Endodermal cell (in vitro differentiated cells): ENCODE data around the gene PNMA6E. TPM values are rescaled to one million over a fixed set of nuclear protein-coding genes. Genes with fewer than 3 reads are reported as not detected.

Experiments used
- DNase-seq: peaks from one replicate; pipeline ENCODE4 v3.0.0-alpha.2; 2017
- H3K27ac ChIP-seq: 2 replicates; pipeline ENCODE4 v1.5.1; 2013; ENCODE audit warnings: mild to moderate bottlenecking, low read depth, low read length, moderate library complexity
- H3K27me3 ChIP-seq: 2 replicates; pipeline ENCODE4 v1.6.1; 2013; ENCODE audit warnings: mild to moderate bottlenecking, low read length, moderate library complexity; ENCODE audit not compliant: insufficient read depth, control insufficient read depth, poor library complexity, severe bottlenecking
- H3K36me3 ChIP-seq: 2 replicates; pipeline ENCODE4 v1.7.0; 2013; ENCODE audit warnings: mild to moderate bottlenecking, low read length, moderate library complexity; ENCODE audit not compliant: control insufficient read depth, insufficient read depth
- H3K4me1 ChIP-seq: one replicate; pipeline ENCODE4 v1.7.0; 2013; ENCODE audit warnings: low read length; ENCODE audit not compliant: control insufficient read depth, insufficient read depth
- H3K4me3 ChIP-seq: 2 replicates; pipeline ENCODE4 v1.5.1; 2013; ENCODE audit warnings: mild to moderate bottlenecking, low read length, moderate library complexity
- H3K9ac ChIP-seq: 2 replicates; pipeline ENCODE4 v1.6.1; 2013; ENCODE audit warnings: mild to moderate bottlenecking, low read length, moderate library complexity; ENCODE audit not compliant: poor library complexity, severe bottlenecking; ENCODE audit errors: extremely low read depth
- H3K9me3 ChIP-seq: 2 replicates; pipeline ENCODE4 v1.6.1; 2013; ENCODE audit warnings: mild to moderate bottlenecking, low read length, moderate library complexity; ENCODE audit not compliant: control insufficient read depth
- H3K27ac Mint-ChIP-seq: 2 replicates; pipeline ENCODE4 v1.8.0; 2020; ENCODE audit warnings: mixed read lengths
- H3K27me3 Mint-ChIP-seq: 2 replicates; pipeline ENCODE4 v1.8.0; 2021; ENCODE audit warnings: mild to moderate bottlenecking, mixed read lengths; ENCODE audit not compliant: insufficient read depth
- H3K36me3 Mint-ChIP-seq: 2 replicates; pipeline ENCODE4 v1.8.0; 2020; ENCODE audit warnings: low read depth, mixed read lengths
- H3K4me1 Mint-ChIP-seq: 2 replicates; pipeline ENCODE4 v1.8.0; 2020; ENCODE audit warnings: mixed read lengths
- H3K4me3 Mint-ChIP-seq: 2 replicates; pipeline ENCODE4 v1.8.0; 2020; ENCODE audit warnings: mild to moderate bottlenecking, moderate library complexity, mixed read lengths
- H3K9me3 Mint-ChIP-seq: 2 replicates; pipeline ENCODE4 v1.8.0; 2020; ENCODE audit warnings: mild to moderate bottlenecking, mixed read lengths
- CTCF ChIP-seq: fragments of 200-600 bp; sonication (generic); conservative IDR thresholded peaks from 2 replicates; pipeline ENCODE4 v1.5.0; 2021; ENCODE audit warnings: antibody characterized with exemption, mild to moderate bottlenecking
- WGBS, 2 experiments: methylation state at CpG; one replicate each; pipeline versions ENCODE4 v1.1.5 to v1.1.7; 2013; ENCODE audit warnings: missing lambda C conversion rate in 2 of 2, mixed read lengths in 1 of 2; ENCODE audit not compliant: insufficient coverage in 1 of 2, insufficient read length in 1 of 2; 5-methylcytosine and 5-hydroxymethylcytosine counted together
- total RNA-seq, 2 donors: library from RNA; stranded (reverse); fragmentation: NEBNext Ultra II Directional in 1 of 2; extraction: Animal tissue kit (Norgen Biotek cat#: 25700) in 1 of 2; gene quantifications; 2 replicates in 1 of 2; 3 replicates in 1 of 2; pipeline ENCODE4 v1.2.1, GENCODE V29; 2021

The PNMA6E gene
- total RNA-seq, 2 donors from 2014 or later = not detected

DNA sequence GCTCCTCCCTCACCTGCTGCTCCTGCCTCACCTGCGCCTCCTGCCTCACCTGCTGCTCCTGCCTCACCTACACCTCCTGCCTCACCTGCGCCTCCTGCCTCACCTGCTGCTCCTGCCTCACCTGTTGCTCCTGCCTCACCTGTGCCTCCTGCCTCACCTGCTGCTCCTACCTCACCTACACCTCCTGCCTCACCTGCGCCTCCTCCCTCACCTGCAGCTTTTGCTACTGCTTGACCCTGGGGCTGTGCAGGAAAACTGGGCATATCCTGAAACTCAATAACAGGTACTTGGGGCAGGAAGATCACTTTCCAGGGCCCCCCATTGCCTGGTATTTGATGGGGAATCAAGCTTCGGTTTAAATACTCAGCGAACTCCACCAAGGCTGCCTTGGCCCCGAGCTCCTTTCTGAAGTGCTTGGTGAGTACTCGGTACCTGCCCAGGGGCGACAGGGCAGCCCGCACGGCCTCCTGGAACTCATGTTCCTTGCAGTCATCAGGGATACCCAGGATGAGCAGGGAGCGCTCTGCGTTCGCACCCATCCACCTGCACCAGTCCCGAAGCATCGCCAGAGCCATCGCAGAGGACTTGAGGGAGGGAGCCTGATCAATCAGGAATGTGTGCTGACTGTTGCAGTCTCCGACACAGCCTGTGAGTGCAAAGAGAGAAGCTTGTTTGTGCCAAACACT is 2.7 kb downstream of the PNMA6E start:
- H3K9me3 ChIP-seq = no peaks in the 10 kb centered on the region
- H3K27ac ChIP-seq = no peak overlapping the region
- WGBS, 2 experiments = 82 to 97% methylated on average over 5 to 16 of the region's 17 CpGs
- no peaks in the 10 kb centered on the region for H3K4me1 ChIP-seq
- no peak overlapping the region for H3K4me3 Mint-ChIP-seq
- no peak for DNase-seq
- H3K36me3 ChIP-seq = no peaks in the 10 kb centered on the region
- no peak overlapping the region for H3K9ac ChIP-seq
- H3K4me3 ChIP-seq = no peak overlapping the region
- H3K9me3 Mint-ChIP-seq = peaks cover 51% of the 10 kb centered on the region
- H3K4me1 Mint-ChIP-seq = no peaks in the 10 kb centered on the region
- H3K27ac Mint-ChIP-seq = no peak overlapping the region
- peaks cover 3% of the 10 kb centered on the region for H3K36me3 Mint-ChIP-seq
- peaks cover 8% of the 10 kb centered on the region for H3K27me3 Mint-ChIP-seq
- TF ChIP-seq CTCF = no peak
- peaks cover 4% of the 10 kb centered on the region for H3K27me3 ChIP-seq

DNA sequence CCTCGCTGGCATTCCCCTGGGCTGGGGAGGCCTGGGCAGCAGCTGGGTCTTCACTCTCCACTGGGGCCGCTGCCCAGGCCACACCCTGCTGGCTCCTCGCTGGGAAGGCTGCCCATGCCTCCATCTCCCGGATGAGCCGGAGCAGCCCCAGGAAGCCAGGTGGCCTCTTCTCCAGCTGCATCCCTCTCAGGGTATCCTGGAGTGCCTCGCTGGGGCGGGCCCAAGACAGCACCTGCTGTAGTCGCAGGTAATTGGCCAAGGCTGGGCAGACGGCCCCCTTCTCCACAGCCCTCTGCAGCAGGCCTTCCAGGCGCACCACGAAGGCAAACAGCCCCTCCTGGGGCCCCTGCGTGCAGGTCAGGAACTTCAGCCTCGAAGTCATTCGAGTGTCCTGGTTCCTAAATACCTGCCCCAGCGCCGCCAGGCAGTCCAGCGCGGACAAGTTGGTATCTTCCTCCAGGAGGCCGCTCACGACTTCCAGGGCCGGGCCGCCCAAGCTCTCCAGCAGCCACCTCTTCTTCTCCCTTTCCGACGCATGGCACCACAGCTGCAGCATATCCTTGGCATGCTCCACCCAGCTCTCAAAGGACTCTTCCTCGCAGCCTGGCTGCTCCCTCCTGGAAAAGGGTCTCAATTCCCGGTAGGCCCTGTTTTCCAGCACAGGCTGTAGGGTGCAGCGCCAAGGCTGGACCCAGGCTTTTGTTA is 3.7 kb downstream of the PNMA6E start:
- H3K9me3 ChIP-seq = no peaks in the 10 kb centered on the region
- WGBS, 2 experiments = 88% methylated on average over 27 of the region's 27 CpGs; no CpG with 5 or more reads in 1 of the 2 experiments

More for the DNA sequence above, 3.7 kb downstream of the PNMA6E start:
- H3K27me3 Mint-ChIP-seq = peaks cover 6% of the 10 kb centered on the region
- DNase-seq = peak; percentile 38
- TF ChIP-seq CTCF = no peak
- no peak overlapping the region for H3K4me3 Mint-ChIP-seq
- no peak overlapping the region for H3K27ac Mint-ChIP-seq
- Histone ChIP-seq H3K4me3 (no peak overlapping the region), H3K27ac (no peak overlapping the region), H3K27me3 (no peaks in the 10 kb centered on the region), H3K36me3 (no peaks in the 10 kb centered on the region), H3K9ac (no peak overlapping the region), H3K4me1 (no peaks in the 10 kb centered on the region)
- H3K36me3 Mint-ChIP-seq = peaks cover 3% of the 10 kb centered on the region
- H3K4me1 Mint-ChIP-seq = no peaks in the 10 kb centered on the region
- H3K9me3 Mint-ChIP-seq = peaks cover 43% of the 10 kb centered on the region
